ENCODE measurements around the gene KPRP.

DNA sequence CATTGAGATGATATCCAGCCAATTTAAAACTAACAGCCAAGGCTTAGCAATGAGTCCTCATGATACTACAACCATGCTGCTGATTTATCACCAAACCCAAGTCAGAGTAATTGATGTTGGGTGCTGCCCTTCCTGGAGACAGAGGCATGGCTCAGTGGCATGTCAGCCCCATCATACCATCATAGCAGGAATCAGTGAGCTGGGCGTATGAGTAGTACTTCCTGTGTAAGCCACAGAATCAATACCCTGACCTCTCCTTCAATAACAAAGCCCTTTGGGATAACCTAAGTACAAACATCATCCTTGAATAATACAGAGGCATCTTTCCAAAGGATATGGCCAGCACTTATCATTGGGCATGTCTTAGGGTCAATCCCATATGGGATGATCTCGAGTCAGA lies 25.3 kb downstream of the KPRP start:
- TF ChIP-seq, protein P1, sequence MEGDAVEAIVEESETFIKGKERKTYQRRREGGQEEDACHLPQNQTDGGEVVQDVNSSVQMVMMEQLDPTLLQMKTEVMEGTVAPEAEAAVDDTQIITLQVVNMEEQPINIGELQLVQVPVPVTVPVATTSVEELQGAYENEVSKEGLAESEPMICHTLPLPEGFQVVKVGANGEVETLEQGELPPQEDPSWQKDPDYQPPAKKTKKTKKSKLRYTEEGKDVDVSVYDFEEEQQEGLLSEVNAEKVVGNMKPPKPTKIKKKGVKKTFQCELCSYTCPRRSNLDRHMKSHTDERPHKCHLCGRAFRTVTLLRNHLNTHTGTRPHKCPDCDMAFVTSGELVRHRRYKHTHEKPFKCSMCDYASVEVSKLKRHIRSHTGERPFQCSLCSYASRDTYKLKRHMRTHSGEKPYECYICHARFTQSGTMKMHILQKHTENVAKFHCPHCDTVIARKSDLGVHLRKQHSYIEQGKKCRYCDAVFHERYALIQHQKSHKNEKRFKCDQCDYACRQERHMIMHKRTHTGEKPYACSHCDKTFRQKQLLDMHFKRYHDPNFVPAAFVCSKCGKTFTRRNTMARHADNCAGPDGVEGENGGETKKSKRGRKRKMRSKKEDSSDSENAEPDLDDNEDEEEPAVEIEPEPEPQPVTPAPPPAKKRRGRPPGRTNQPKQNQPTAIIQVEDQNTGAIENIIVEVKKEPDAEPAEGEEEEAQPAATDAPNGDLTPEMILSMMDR (IDR thresholded peaks at IDR 0.05) = no peak
- no peak for TF ChIP-seq POLR2A (IDR thresholded peaks at IDR 0.05)

All from lower leg skin (tissue), 3 donors.